Frontal cortex (tissue), 4 donors: Measurements from ENCODE around the gene RACK1. TPM values are rescaled to one million over a fixed set of nuclear protein-coding genes. Genes with fewer than 3 reads are reported as not detected.
A peak's percentile ranks its signal among the peaks of the same experiment; 100 is the strongest.
"Not testable (repeated sequence)": the region's sequence is repeated elsewhere in the genome, so short reads cannot be mapped to it uniquely, and the experiment has no call there.

Experiments used
- DNase-seq, 2 donors: peaks; one replicate each; pipeline ENCODE4 v3.0.0; 2012; ENCODE audit warnings: low spot score in 2 of 2
- FAIRE-seq: peaks from 2 replicates; lab custom pipeline; 2012; peaks lifted over from hg19 to GRCh38; lab: Jason Lieb, UNC
- total RNA-seq: library from RNA; depleted of rRNA; stranded (reverse); fragments of >200 nt; gene quantifications from one replicate; pipeline ENCODE4 v1.2.3, GENCODE V29; 2014
- donor health status: control.
- donor health status: control.
- donor health status: control.

The RACK1 gene
- total RNA-seq = 3,351 TPM

DNA sequence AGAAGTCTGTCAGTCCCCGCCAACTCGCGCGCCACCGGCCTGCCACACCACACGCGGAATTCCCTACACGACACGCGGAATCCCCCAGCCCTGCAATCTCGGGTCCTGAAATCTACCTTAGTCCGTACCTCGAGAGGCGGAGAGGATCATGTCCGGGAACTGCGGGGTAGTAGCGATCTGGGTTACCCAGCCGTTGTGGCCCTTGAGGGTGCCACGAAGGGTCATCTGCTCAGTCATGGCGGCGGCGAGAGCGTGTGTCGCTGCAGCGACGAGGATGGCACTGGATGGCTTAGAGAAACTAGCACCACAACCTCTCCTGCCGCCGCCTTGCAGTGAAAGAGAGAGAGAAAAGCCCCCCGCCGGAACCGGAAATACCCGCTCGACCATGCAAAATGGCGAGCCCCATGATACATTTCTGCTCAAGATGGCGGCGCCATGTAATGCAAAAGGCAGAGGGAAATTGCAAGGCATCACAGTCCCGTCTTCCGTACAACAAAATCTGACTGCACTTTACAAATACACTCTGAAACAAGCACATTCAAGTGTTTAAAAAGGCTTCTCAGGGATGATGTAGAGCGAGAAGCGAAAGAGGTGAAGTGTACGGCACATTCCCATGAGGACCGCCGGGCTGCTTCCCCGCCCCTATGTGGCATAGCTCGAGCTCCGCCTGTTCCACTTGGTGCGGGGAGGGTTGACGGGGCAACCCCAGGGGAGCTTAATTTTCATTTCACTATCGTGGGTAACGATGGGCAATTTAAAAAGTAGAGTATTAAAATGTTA is at the start of gene RACK1:
Gene RACK1 (minus strand): TSS at position 343 of the 780 bp plus-strand sequence. CDS start 106 bp downstream, at position 237.
- FAIRE-seq (no peak), DNase-seq (peak; percentile 79 to 81)

DNA sequence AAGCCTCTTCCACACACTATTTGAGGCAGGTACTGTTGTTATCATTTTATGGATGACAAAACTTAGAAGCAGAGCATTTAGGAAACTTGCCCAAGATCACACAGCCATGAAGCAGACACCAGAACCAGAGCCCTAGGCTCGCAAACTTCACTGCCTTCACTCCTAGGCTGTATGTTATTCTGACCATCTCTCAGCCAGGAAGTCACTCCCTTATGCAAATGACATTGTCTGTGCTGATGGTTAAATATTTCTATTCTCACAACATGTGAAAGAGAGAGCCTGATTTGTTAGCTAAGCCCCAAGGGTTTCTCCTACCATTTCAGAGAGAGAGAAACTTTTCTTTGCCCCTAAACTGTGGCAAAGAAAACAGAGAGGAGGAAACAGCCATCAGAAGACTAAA is 43.6 kb upstream of the RACK1 start:
- DNase-seq, FAIRE-seq: not testable (repeated sequence)

DNA sequence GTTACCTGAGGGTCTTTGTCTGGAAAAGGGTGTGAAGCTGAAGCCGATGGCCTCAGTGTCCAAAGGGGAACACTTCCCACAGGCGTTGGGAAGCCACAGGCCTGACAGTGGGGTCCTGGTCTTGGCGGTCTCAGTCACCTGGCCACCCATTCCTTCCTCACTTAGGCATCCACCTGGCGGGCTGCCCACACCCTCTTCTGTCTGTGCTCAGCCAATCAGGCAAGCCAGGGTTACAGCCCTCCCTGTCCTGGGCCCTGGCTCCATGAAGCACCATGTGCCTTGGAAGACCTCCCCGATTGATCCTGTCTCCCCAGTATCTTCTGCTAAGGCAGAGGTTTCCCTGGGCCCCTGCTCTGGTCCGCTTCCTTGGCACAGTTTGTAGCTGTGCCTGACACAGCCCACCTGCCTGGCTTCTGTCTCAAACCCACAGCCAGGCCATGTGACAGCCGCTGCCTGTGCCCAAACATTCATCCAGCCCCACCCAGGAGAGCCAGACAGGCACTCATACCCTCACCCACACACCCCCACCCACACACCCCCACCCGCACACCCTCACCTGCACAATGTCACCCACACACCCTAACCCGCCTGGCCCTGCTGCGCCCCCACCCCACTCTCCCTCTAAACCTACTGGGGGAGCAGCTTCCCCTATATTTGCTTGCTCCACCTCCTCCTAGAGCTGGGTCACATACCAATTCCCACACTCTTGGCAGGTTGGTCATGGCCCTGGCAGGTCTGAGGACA is 42.4 kb upstream of the RACK1 start:
- FAIRE-seq, DNase-seq: not testable (repeated sequence)

DNA sequence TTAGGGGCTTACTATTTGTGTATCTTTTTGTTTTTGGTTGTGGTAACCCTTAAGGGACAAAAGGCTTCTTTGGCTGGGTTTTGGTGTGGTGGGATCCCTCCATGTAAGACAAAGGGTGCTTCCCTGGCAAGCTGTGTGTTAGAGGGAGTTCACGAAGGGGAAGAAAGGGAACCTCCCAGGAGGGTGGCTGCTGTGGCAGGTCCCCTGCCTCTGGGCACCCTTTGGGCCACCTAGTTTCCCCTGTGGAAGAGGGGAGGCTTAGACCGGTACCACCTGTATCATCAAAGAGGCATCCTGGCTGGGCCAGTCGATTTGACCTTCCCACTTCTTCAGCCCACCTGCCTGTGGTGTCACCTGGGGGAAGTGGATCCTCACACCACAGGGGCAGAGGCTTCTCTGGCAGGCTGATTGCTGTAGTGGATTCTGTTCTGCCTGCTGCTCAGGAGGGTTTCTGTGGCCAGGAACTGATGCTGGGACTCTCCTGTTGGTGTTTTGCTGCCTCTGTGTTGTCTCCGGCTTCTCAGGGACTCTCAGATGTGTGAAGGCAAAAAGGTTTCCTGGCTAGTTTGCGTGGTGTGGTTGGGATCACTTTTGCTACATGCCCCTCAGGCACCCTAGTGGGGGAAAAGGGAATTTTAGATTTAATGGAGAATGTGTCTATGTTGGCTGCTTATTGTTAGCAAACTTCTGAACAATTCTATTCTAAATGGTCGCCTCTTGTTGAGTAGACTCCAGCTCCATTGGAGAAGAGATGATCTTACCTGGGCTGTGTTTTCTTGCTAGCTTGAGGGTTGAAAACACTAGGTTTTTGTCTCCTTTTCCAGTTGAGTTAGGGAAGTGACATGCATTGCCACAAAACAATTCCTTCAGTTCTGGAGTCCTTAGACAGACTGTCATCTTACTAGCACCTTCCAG is 40.4 kb upstream of the RACK1 start:
- not testable (repeated sequence) for DNase-seq, FAIRE-seq

DNA sequence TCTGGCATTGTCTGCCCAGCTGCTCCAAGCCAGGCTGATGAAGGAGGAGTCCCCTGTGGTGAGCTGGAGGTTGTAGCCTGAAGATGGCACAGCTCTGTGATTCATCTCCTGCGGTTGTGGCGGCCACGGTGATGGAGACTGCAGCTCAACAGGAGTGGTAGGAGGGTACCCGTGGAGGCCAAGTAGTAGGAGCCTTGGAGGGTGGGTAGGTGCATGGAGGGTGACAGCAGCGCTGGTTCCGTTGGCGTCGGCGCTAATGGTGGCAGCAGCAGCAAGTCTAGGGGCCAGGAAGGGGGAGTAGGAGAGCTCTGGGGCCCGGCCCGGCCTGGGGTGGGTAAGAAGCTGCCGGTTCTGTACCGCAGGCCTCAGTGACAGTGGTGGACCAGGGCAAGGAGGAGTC is 39.6 kb upstream of the RACK1 start:
- FAIRE-seq = no peak

DNA sequence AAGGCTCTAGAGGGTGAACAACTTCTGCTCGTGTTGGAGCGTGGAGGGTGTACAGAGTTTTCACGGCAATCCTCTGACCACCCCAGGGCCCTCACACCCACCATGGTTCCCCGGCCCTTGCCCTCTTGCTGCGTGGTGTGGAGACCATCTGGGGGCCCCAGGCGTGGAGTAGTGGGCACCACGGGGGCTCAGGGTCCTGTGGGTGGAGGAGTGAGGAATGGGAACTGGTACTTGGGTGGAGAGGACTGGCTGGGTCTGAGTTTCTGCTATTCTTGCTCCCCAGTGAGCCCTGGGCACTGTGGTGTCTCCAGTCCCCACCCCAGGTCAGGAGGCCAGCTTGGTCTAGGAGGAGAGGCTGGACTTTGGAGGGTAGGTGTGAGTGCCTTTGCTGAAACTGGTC is 39.2 kb upstream of the RACK1 start:
- FAIRE-seq = no peak
- no peak for DNase-seq

More for the DNA sequence above, 39.6 kb upstream of the RACK1 start:
- DNase-seq = no peak

DNA sequence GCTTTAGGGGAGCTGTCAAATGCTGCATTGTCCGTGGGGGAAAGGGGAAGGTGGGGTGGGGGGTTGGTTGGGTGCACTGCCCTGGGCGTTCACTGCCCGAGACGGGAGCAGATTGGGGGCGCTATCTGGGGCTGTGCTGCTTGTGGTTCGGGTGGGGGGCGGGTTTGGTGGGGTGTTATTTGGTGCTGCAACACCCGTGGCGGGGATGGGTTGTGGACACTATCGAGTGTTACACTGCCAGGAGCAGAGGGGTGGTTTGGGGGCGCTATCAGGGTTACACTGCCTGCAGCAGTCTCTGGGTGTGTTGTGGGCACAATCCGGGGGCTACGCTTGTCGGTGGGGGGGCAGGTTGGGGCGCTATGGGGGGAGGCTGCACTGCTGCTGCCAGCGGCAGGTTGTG is 38.7 kb upstream of the RACK1 start:
- not testable (repeated sequence) for DNase-seq, FAIRE-seq

DNA sequence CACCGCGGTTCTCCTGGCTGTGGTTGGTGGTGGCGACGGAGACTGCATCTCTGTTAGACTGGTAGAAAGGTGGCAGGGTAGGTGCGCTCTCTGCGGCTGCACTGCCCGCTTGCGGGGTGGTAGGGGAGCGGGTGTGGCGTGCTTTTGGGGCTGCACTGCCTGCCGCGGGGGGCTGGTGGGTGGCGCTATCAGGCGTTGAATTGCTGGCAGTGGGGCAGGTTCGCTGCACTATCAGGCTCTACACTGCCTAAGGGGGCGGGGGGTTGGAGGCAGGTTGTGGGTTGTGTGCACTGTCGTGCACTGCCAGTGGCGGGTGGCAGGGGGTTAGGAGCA is 38.2 kb upstream of the RACK1 start:
- FAIRE-seq = no peak
- DNase-seq = no peak

DNA sequence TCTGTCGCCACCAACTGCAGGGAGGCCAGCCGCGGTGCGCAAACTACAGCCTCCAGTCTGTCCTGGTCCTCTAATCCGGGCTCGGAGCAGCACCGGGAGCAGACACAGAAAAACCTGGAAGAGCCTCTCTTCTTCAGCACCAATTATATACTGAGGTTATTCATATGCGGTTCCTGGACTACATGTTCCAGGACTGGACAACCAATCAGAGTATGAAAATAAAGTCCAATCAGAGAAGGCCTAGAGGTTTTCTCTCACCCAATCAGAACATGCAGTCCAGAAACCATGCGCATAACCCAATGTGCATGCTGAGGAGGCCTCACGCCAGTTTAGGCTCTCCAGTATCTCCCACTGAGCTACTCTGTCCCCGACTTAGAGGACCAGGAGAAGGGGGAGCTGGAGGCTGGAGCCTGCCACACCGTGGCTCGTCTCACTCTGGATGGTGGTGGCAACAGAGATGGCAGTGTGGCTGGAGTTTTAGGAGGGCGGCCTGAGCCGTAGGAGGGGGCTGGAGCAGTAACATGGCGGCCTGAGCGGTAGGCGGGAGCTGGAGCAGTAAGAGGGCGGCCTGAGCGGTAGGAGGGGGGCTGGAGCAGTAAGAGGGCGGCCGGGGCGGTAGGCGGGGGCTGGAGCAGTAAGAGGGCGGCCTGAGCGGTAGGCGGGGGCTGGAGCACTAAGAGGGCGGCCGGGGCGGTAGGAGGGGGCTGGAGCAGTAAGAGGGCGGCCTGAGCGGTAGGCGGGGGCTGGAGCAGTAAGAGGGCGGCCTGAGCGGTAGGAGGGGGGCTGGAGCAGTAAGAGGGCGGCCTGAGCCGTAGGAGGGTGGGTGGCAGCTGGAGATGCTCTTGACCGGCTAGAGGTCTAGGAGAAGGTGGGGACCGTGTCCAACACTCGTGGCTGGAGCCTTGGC is 37.6 kb upstream of the RACK1 start:
- no peak for DNase-seq
- no peak for FAIRE-seq

DNA sequence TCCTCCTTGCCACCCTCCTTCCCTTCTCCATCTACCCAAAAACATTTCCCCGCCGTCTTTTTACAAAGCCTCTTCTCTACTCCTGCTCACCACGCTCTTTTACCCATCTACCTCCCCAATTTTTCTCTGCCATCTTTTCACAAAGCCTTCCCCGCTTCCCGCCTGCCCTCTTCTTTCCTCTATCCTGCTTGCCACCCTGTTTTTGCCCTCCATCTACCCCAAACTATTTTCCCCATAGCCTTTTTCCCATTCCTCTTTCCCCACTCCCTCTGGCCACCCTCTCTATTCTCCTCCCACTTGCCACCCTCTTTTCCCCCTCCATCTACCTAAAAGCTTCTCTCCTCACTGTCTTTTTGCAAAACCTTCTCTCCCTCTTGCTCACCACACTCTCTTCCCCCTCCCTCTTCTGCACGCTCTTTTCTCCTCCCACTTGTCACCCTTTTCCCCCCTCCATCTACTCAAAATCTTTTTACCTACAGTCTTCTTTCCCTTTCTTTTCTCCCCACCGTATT is 36.6 kb upstream of the RACK1 start:
- DNase-seq (no peak), FAIRE-seq (no peak)

DNA sequence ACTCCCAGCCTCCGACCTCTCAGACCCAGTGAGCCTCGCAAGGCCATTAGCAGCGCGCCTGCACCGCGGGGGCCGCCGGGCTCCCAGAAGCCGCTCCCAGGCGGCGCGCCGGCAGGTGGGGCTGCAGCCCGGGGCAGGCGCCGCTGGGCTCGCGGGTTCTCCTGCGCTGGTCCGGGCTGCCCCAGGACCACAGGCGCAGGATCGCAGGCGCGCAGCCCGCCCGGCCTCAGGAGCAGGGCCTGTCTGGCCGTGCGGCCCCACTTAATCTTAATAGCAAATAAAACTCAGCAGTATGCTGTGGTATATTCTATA is 29.7 kb upstream of the RACK1 start:
- not testable (repeated sequence) for FAIRE-seq, DNase-seq

DNA sequence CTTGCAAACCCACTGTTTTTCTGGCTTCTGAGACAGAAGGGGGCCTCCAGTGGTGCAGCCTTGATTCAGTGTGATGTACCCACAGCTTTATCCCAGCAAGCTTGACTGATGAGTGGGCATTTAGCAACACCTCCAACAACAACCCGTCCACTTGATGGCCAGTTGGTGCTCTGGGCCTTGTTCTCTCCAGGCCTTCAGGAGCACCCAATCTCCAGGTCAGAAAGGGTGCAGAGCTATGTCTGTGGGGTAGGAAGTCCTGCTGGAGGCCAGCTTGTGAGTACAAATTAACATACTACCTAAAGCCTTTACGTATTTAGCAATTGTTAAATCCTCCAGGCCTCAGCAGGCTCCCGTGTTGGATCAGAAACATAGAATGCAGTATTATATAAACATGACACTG is 27.4 kb upstream of the RACK1 start:
- FAIRE-seq = no peak
- no peak for DNase-seq

DNA sequence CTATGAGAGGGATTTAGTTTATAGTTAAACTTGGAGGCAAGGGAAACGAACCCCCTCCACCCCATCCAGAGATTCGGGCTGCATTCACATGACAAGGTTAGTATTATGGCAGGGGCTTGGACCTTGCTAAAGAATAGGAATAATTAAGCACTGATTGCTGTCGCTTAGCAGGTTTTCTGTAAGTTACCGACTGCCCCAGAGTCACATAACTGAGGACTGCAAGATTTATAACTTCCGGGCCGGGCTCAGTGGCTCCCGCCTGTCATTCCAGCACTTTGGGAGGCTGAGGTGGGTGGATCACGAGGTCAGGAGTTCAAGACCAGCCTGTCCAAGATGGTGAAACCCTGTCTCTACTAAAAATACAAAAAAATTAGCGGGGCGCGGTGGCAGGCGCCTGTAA is 24.2 kb upstream of the RACK1 start:
- not testable (repeated sequence) for DNase-seq, FAIRE-seq

DNA sequence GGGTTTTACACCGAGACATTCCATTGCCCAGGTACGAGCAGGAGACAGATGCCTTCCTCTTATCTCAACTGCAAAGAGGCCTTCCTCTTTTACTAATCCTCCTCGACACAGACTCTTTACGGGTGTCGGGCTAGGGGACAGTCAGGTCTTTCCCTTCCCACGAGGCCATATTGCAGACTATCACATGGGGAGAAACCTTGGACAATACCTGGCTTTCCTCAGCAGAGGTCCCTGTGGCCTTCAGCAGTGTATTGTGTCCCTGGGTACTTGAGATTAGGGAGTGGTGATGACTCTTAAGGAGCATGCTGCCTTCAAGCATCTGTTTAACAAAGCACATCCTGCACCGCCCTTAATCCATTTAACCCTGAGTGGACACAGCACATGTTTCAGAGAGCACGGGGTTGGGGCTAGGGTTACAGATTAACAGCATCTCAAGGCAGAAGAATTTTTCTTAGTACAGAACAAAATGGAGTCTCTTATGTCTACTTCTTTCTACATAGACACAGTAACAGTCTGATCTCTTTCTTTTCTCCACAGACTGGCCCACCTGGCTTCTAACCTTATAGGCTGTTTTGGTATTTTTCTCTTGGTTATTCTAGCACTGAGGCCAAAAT is 23.7 kb upstream of the RACK1 start:
- not testable (repeated sequence) for DNase-seq, FAIRE-seq

DNA sequence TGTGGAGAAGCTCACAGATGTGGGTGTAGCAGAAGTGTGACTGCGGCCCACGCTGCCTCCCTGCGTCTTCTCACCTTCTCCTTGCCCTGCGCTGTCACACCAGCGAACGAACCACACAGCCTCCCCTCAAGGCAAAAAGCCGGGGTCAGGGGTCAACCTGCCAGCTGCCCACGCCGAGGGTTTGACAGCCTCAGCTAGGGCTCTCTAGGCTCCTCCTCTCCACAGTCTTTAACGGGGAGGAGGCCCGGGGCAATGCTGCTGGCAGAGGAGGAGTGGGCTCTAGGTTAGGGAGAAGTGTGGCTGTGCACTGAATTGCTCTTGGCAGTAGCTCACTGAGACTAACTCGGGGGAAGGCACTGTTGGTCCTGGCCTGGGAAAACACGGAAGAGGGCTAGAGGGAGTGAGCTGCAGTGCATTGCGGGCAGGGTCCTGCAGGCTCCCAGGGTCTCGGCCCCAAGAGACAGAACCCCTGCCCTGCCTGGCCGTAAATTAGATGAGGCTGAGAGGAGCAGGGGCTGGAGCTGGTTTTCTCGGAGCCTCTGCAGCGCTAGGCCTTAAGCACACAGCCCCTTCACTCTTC is 21.5 kb upstream of the RACK1 start:
- no peak for DNase-seq
- FAIRE-seq = no peak

DNA sequence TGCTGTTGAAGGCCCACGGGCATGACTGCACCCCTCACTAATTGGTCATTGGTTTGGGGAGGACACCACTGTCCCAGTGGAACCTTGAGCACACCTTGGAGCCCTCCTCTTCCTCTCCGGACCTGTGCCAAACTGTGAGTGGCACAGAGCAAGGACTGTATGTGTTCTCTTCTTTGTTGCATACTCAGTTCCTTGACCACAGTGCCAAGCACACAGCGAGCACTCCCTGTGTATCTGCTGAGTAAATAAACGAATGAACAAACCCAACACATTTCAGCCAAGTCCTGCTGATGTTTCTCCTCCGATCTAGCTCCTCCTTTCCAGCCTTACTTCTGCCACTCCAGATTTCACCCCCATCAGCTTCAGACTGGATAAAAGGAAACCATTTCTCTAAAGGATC is 19.9 kb upstream of the RACK1 start:
- FAIRE-seq (no peak), DNase-seq (no peak)

DNA sequence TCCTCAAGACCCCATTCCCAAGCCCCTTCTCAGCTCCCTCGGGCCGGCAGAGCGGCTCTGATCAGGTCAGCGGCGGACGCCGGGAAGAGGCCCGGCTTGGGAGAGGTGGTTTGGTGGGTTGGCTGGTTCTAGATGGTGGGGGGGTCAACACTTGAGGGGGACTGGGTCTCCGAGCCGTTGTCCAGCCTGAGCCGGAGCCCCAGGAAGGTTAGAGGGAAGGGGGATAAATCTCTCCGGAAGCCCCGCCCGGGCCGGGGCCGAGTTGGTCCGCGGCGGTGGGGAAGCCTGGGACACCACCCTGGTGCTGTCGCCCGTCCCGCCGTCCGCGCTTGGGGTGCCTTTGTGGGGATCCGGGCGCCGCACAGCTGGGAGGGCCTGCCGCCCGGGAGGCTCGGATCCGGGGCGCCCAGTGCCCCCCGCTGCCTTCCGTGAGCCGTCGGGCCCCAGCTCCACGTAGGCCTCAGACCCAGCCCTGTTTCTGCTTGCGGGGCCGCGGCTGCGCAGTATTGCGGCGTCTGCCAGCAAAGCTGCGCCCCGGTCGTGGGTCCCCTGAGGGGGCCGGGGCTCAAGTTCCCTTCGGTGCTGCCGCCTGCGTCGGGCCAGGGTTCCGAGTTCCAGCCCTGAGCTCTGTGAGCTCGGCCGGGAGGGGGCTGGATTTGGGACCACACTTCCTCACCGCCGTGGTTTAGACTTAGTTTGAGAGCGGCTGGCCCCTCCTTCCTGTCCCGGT is 17.8 kb upstream of the RACK1 start:
- FAIRE-seq (no peak), DNase-seq (peak; percentile 49 to 62)
